Measurements from ENCODE around the gene DDX42.
"Not testable (repeated sequence)": the region's sequence is repeated elsewhere in the genome, so short reads cannot be mapped to it uniquely, and the experiment has no call there.

The DDX42 gene

DNA sequence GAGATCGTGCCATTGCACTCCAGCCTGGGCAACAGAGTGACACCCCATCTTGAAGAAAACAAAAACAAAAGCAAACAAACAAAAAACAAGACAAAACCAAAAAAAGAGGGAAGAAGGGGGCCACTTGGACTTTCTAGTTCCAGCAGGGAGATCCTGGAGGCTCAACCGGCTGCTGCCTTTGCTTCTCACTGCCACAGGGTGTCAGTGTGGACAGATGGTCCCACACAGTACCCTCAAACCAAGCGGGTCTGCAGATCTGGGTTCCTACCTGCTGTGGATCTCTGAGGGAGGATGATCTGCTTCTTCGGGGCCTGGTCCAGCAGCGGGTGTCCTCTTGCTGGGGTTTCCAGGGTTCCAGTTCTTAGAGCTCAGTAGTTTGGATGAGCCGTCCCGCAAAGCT lies 92.7 kb downstream of the DDX42 start:
- DNase-seq = not testable (repeated sequence)

Data from anterior cingulate cortex (tissue), 58 donors.